DMS 273 (cell line): ENCODE data around the gene FARS2.

ENCODE experiments used
- DNase-seq: peaks from one replicate; lab custom pipeline; 2025; ENCODE audit not compliant: unreplicated experiment; lab: John Stamatoyannopoulos, UW

FARS2 gene

DNA sequence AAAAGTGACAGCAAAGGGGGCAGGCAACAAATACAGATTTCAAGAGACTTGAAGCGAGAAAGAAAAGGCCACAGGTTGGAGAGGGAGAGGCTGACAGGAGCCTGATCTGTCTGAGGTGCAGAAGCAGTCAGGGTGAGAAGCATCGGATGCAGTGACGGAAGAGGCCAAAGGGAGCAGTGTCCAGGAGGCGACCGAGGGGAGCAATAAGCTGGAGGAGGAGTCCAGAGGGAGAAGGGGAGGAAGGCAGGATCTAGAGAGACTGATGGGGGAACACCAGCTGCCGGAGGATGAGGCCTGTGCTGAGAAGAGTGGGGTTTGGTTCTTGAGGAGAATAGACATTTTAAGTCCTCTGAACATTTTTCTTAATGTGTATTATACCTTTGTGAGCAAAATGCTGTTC is 23.8 kb downstream of the FARS2 start:
- DNase-seq = no peak

DNA sequence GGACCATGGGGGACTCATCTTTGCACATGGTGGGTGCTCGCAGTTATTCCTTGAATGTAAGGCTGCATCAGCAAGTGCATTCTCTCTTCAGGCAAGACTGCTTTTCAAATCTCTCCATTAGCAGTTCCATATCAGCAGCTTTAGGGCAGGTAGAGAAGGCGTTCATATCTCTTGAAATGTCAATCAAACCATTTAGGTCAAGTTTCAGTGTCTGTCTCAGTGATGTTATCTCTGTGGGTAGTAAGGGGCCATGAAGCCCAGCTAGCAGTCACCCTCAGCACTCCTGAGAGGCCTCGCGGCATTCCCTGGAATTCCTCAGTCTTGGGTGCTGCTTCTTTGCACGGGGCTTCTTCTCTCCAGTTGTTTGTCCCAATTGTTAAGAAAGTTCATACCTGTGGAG is 24.2 kb downstream of the FARS2 start:
- DNase-seq = no peak

DNA sequence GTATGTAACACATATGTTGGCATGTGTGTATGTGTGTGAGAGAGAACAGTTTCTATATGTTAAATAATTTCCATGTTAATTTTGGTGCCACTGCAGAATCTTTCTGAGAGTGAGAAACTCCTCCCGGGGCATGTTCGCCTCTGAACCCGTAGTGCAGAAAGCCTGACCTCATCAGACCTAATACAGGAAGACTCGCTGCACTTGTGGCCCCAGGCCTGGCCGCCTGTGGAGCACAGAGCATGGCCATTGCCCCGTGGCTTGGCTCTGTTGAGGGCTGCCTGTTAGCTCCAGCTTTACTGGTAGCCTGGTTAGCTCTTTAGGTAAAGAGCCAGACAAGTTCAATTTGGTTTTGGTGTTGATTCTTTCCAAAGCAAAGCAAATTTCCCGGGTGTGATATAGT is 25.5 kb downstream of the FARS2 start:
- DNase-seq = no peak

DNA sequence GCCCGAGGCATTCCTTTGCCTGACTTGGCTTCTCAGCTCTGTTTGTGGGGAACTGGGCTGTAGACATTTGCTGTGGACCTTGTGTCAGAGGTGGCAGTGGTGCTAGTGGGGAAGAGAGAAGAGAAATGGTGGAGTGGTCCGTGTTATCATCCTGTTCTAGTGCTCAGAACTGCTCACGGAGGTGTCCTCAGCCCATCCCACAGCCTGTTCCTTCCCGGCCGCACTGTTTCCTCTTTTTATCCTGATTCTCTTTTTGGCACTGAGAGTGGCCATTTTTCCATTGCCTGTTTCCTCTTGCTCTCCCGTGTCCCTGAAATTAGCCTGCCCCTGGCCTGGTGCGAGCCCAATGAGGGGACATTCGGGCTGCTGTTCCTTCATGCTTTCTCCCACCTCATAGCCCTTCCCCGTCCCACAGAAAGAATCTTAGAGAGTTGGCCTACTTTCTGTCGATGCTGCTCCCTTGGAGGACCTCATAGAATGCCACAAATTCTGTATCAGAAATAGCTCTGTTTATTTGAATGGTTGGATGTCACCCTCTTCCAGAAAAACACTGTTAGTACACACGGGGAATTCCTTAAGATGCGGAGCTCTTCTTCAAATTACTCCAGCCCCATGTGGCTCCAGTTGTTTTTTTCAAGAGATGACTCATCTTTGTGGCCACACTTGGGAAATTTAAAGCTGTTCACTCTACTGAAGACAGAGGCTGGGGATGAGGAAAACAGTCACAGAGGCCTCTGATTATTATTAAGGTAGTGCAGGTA is 26.1 kb downstream of the FARS2 start:
- peak; percentile 24 for DNase-seq

DNA sequence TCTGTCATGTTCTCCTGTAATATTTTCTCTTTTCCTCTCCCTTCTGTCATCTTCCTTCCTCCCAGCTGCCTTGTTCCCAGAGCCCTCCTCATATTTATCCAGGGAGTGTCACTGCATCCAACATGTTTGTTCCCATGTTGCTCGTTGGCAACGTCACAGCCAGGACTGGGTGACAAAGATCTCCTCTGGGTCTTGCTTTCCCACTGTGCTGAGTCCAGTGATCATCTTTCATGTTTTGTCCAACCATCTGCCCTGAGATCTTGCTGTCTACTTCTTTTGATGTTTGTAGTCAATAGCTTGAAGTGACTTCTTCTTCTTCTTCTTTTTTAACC is 26.6 kb downstream of the FARS2 start:
- no peak for DNase-seq

DNA sequence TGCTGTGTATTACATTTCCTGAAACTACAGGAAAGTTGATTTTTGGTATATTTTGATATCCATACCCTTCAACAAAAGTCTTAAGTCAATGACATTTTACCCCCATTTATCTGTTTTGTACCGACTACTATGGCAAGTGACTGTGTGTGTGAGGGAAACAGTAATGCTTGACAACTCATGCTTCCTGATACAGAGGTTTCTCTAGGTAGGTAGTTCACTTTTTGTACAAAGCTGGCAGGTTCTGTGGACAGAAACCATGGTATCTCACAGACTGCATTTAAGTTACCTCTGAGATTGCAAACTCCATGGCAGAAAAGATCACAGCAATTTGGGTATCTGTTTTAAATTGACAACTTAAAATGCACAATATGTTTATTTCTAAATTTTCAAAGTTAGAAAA is 28.8 kb downstream of the FARS2 start:
- DNase-seq = no peak

DNA sequence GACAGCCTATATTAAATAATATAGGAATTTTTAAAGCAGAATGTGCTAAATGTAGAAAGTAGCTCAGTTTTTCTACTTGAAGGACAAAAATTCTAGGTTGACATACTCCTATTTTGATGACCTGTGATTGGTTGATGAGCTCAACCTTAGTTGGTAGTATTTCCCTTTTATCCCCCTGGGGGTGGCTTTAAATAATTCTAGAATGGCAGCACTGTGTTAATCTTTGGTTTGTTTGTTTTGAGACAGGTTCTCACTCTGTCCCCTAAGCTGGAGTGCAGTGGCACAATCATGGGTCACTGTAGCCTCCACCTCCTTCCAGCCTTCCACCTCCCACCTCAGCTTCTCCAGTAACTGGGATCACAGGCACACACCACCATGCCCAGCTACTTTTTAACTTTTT is 29.2 kb downstream of the FARS2 start:
- no peak for DNase-seq

DNA sequence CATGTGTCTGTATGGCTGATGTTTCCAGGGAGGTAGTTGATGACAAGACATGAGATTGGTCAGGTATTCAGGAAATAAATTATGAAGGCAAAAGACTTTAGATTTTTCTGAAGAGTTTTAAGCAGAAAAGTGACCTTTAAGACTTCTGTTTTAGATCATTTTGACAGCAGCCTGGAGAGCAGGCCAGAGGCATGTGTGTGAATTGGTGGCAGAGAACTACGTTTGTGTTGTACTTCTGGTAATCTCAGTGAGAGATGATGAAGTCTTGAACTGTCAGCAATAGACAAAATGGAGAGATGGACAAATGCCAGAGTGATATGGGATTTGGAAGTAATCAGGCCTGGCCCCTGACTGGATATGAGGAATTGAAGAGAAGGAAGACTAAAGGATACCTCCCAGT is 30.8 kb downstream of the FARS2 start:
- DNase-seq = no peak

DNA sequence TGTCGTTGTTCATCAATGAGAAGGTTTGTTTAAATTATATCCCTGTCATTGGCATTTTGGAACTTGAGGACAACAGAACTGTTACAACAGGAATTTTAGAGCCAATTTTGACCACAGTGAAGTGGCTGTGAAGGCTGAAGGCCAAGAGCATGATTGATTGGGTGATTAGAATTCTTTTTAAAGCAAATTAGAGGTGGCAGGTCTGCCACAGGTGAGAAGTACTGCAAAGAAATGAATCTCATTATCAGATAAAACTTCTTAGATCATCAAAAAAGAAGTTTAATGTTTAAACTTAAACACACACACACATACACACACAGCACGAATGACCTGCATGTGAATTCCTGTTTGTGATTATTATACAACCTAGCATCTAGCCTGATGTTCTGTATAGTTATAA is 32.4 kb downstream of the FARS2 start:
- DNase-seq = no peak

DNA sequence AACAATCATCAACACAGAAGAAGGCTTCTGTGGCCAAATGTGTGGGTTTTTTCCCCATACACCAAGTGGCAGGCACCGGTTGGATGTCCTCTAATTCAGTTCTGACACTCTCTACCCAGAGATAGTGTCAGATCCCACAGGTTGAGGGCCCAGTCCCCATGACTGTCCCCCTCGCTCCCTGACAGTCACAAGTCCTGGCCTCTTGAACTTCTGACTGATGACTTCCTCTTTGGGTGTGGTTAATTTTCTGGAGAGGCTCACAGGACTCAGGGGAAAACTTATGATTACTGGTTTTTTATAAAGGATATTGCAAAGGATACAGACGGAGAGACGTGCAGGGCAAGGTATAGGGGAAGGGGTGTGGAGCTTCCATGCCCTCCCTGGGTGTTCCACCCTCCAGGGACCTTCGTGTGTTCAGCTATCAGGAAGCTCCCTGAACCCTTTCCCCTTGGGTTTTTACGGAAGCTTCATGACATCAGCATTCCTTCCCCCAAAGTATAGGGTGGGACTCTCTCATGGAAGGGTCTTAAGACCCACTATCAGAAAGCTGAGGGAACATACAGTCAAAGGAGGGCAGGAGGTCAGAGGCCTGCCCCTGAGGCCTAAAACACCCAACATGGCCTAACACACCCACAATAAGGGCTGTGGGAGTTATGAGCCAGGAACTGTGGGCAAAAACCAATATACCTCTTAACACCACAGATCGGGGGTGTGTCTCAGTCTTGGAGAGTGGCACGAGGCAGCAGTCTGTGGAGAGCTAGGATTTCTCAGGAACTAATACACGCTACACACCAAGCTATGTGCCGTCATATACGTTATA is 33.3 kb downstream of the FARS2 start:
- DNase-seq = no peak

DNA sequence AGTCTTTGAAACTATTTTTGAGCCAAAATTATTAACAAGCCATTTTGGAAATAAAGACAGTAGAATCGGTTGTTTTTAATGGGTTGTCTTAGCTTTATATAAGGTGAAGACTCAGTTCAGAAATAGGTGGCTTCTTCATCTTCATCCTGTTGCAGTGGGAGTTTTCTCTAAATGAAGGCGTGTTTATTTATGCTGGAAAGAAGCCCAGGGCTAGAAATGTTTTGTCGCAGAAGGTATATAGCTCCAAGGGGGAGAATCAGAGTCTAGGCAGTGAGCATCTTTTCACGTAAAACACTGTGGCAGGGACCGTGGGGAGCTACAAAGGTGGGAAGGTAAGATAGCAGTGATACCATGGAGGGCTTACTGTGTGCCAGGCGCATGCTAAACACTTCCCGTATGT is 34.3 kb downstream of the FARS2 start:
- DNase-seq = no peak

DNA sequence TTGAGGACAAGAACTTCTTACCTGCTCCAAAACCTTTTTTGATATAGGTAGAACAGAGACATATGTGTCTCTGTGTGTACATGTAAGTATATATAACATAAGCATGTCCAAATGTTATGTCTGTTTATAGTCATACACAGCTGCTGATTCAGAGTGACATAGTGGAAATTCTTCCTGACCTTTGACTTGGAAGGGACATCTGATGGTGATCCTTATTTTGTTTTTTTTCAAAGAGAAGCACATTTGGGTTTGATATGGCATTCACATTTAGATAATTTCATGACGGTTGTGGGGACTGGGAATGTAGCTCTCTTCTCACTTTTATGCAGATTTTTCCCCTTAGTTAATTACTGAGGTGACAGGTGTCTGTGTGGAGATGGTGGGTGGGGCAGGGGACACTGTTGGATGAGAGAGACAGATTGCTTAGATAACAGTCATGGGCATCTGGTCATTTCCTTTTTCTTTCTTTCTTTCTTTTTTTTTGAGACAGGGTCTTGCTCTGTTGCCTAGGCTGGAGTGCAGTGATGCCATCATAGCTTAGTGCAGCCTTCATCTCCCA is 39.0 kb downstream of the FARS2 start:
- no peak for DNase-seq

DNA sequence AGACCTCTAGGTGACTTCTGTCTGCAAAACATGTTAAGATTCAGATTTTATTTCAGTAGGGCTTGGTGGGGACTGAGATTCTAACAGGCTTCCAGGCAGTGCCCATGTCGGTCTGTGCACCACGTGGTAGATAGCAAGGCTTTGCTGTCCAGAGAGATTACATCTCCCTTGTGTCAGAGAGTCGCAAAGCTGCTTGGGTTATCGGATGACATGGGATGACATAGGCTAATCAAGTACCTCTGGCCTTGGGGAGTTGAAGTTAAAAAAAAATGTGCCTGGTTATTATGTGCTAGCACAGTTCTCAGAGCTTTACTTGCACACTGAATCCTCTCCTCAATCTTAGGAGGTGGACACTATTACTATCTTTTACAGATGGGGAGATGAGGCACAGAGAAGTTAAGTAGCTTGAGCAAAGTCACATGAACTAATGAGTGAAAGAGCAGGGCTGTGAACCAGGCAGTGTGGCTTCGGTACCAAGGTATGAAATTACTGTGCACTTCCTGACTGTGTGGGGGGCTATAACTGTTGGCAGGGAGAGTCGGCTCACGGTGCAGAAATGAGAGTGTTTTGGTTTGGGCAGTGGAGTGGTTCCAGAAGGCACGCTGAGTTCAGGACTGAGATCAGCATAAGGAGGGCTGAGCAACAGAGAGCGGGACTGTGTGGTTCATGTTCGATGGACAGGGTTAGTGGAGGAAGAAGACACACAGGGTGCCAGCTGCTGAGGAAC is 41.1 kb downstream of the FARS2 start:
- peak; percentile 56 for DNase-seq

DNA sequence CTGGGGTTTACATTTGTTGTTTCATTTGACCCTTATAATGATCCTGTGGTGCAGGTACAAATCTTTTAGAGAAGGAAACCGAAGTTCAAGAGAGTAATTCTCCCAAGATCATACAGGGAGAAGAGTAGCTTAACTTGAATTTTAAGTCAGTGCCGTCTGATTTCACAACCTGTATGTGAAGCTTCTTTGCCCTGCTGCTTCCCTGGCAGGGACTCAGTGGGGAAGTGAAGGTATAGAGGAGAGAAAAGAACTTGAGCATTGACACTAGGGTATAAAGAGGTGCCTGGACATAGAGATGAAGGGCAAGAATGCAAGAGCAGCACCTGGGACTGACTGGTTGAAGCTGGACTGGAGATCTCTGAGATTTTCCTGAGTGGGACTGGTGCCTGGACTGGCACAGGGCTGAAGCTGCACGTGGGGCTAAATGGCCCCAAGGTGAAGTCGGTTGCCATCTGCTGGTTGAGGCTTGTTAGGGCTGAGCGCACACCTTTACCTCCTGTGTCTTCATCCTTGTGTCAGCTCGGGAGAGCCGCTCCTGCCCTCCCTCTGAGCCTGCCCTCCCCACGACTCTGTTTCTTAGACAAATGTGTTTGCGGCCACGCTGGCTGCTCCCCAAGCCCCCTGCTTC is 41.8 kb downstream of the FARS2 start:
- DNase-seq = peak; percentile 85

DNA sequence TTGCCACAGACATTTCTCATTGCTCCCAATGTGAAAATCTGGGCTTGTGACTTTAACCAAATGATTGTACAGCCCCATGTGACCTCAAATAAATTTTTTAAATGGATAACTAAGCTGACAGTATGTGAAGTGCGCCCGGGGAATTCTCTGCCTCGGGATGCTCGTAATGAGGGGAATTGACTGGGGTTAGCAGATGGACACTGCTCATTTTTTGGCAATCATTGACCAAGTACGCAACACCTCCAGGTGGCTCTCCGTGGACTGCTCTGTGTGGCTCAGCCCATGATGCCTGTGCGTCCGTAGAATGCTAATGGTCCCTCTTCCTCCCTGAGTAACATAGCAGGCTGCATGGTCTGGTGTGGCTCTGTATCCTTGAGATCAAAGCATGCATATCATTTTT is 42.4 kb downstream of the FARS2 start:
- DNase-seq = peak; percentile 78

DNA sequence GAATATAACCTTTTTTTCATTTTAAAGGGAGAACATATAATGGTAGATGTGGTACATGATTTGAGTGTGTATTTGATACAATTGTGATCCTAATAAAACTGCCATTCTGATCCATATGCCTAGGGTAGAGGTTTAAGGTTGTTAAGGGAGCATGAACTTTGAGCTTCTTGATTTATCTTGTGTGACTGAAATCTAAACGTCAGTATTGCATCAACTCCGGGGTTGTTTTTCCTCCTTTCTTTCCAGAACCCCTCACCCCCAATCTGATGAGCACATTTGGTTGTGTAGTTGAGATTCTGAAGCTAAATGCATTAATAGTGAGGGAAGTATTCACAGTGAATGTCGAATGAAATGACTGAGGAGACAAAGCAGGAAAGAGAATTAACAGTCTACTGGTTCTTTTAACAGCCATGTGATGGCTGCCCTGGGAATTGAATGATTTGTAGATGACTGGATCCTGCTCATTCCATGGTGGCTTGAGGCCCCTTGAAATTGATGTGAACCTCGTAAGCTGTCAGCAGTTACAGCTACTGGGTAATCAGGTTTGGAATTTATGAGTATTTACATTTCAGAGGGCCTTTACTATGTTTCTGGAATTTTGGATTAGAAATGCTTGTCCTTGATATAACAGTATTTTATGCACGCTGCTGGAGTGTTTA is 44.8 kb downstream of the FARS2 start:
- no peak for DNase-seq

DNA sequence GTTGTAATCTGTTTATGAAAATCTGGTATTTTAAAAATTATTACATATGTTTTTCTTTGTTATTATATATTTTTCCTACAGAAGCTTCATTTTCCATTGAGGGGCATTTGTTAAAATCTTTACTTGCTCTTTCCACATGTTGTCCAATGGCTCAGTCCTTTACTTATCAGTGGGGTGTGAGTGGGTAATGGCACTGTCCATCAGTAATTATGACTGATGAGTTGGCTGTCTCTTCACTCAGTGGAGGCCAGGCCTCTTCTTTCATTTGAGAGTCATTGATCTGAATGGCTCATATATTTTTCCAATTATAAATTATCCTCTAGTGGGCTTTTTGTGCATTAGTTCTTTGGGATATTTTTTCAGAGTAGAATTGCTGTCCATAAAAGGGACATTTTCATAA is 45.7 kb downstream of the FARS2 start:
- DNase-seq = no peak

DNA sequence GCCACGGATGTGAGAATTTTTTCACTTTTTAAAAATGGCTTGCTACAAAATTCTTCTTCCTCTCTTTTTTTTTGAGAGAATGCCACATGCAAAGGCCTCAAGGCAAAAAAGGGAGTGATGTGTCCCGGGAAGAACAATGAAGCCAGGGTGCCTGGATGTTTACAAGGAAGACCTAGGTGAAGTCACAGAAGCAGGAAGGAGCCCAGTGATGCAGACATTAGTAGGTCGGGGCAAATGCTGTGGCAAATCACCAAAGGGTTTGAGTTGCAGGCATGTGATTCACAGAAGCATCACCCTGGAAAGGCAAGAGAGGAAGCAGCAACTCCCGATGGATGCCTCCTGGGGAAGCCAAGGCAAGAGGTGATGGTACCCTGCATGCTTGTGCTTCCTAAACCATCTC is 46.8 kb downstream of the FARS2 start:
- DNase-seq = no peak

DNA sequence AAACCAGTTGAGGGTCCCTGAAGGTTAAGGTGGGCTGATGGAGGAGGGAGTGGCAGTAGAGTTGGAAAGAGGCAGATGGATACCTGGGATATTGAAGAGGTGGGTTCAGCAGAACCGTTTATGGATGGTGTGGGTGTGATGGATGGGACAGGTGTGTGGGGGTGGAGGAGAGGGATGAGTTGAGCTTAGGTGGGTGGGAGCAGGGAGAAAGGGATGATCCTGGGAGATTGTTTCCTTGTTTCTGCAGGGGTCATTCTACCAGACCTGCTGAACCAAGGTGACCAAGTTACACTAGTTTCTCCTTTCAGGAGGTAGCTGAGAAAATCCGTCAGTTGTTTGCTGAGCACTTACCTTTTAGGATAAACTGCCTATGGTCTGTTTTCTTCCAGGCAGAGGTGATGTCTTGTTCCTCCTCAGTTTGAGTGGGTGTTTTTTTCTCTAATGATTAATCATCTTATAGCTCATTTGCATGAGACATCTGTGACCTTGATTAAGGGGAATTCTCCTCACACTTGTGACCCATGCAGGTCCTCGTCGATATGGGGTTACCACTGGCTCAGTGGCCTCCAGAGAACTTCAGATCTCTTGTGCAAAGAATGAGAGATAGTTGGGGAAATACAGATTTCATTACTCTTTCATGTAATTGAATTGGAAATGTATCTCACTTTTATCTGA is 53.0 kb downstream of the FARS2 start:
- DNase-seq = no peak

DNA sequence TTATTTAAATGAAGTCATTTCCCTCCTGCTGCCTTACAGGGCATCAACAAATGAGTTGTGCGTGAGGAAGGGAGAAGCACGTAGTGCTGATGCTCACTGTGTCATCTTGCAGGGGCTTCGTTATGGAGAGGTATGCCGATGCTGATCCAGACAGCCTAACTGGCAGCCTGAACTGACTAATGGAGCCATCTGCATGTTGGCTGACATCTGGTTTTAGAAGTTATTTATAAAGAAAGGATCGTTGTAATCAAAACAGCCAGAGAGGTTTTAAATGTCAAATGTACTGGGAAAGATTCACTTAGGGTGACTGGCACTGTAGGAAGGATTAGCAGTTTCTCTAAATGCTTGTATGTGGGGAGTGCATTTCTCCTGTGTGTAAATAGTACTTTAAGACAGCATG is 54.6 kb downstream of the FARS2 start:
- peak; percentile 83 for DNase-seq
